HepG2 (cell line): Measurements from ENCODE around the gene ZGRF1. TPM values are rescaled to one million over a fixed set of nuclear protein-coding genes. Genes with fewer than 3 reads are reported as not detected.

Experiments used
- ATAC-seq: fragments of 200-7000 bp; cut with Tn5 transposase; 3 replicates; pipeline ENCODE4 v1.9.1; 2020; ENCODE audit warnings: mild to moderate bottlenecking, moderate library complexity
- BruUV-seq: library from RNA; stranded (reverse); fragments of 400-500 nt; replicated peaks from 2 replicates; lab custom pipeline; 2021; lab: Mats Ljungman, UMichigan
- CTCF ChIA-PET: fragments of 300-600 bp; formaldehyde crosslinking; extraction: SDS; loops from one replicate; lab custom pipeline; 2021; ENCODE audit warnings: low total read pairs, inconsistent platforms, low intra/inter-chr PET ratio; lab: Yijun Ruan, JAX
- POLR2A ChIA-PET: fragments of 350-600 bp; sonication (Branson Sonifier 250); formaldehyde crosslinking; loops from one replicate; lab custom pipeline; 2020; ENCODE audit warnings: antibody characterized with exemption, inconsistent platforms; lab: Yijun Ruan, JAX
- DNase-seq: peaks from one replicate; pipeline ENCODE4 v3.0.0-alpha.2; 2015; ENCODE audit warnings: low spot score
- FAIRE-seq: peaks from 3 replicates; lab custom pipeline; 2011; peaks lifted over from hg19 to GRCh38; lab: Jason Lieb, UNC
- H2AFZ ChIP-seq: one replicate; pipeline ENCODE4 v1.6.1; 2011; ENCODE audit warnings: low read length, inconsistent platforms
- H3K27ac ChIP-seq: fragments of 300-600 bp; 3 replicates; pipeline ENCODE4 v1.8.0; 2011; ENCODE audit warnings: mixed run types, mild to moderate bottlenecking, mixed read lengths, low read length, inconsistent platforms; ENCODE audit not compliant: insufficient read depth; ENCODE audit errors: extremely low read length
- H3K27me3 ChIP-seq, 2 experiments: fragments of 200-600 bp in 1 of 2; 2 replicates in 1 of 2; 3 replicates in 1 of 2; pipeline versions ENCODE4 v1.6.0 to v1.8.0; 2011; ENCODE audit warnings: low read length in 2 of 2, mild to moderate bottlenecking in 2 of 2, moderate library complexity in 2 of 2, inconsistent platforms in 1 of 2; ENCODE audit not compliant: insufficient read depth in 2 of 2, control insufficient read depth in 1 of 2
- H3K36me3 ChIP-seq, 2 experiments: fragments of 200-600 bp in 1 of 2; replicated peaks in 1 of 2; 2 replicates in 1 of 2; 3 replicates in 1 of 2; pipeline versions ENCODE4 v1.5.1 to v1.8.0; 2011; ENCODE audit warnings: low read length in 2 of 2, inconsistent platforms in 1 of 2; ENCODE audit not compliant: insufficient read depth in 2 of 2, control insufficient read depth in 1 of 2
- H3K4me1 ChIP-seq: 2 replicates; pipeline ENCODE4 v1.5.1; 2012; ENCODE audit warnings: low read length, inconsistent platforms; ENCODE audit not compliant: insufficient read depth
- H3K4me2 ChIP-seq: 2 replicates; pipeline ENCODE4 v1.6.0; 2011; ENCODE audit warnings: low read depth, low read length, inconsistent platforms
- H3K4me3 ChIP-seq, 3 experiments: fragments of 200-600 bp in 1 of 3; sonication (generic), shearing (Covaris generic) in 1 of 3; replicated peaks in 1 of 3; 2 replicates each; pipeline ENCODE4 v1.5.1; 2011 to 2016; ENCODE audit warnings: low read length in 3 of 3, inconsistent platforms in 2 of 3, low read depth in 2 of 3, mild to moderate bottlenecking in 2 of 3, control low read depth in 1 of 3, mixed read lengths in 1 of 3; ENCODE audit not compliant: insufficient read depth in 1 of 3
- H3K79me2 ChIP-seq: one replicate; pipeline ENCODE4 v1.6.1; 2011; ENCODE audit warnings: low read length, inconsistent platforms; ENCODE audit not compliant: insufficient read depth
- H3K9ac ChIP-seq: 2 replicates; pipeline ENCODE4 v1.6.0; 2011; ENCODE audit warnings: mild to moderate bottlenecking, low read depth, low read length, inconsistent platforms; ENCODE audit not compliant: insufficient read depth
- H3K9me3 ChIP-seq: 2 replicates; pipeline ENCODE4 v1.5.1; 2012; ENCODE audit warnings: mild to moderate bottlenecking, low read length
- H4K20me1 ChIP-seq: 2 replicates; pipeline ENCODE4 v1.6.0; 2011; ENCODE audit warnings: inconsistent platforms, mild to moderate bottlenecking, low read length, moderate library complexity; ENCODE audit not compliant: insufficient read depth
- DNMT3B ChIP-seq: conservative IDR thresholded peaks from 2 replicates; pipeline ENCODE4 v1.6.1; 2016; ENCODE audit warnings: missing biosample characterization, control low read depth
- GTF3A ChIP-seq: sonication (generic); formaldehyde crosslinking; conservative IDR thresholded peaks from 2 replicates; pipeline ENCODE4 v1.4.0; 2020; ENCODE audit warnings: mild to moderate bottlenecking, missing genetic modification reagents
- MAZ ChIP-seq, 2 experiments: sonication (generic) in 1 of 2; formaldehyde crosslinking in 1 of 2; IDR thresholded peaks; 2 replicates each; pipeline versions ENCODE4 v1.5.0 to v1.6.1; 2012 to 2020; ENCODE audit warnings: low read depth in 2 of 2, mild to moderate bottlenecking in 2 of 2, borderline replicate concordance in 1 of 2, improper control_type of control experiment in 1 of 2, low read length in 1 of 2, missing genetic modification reagents in 1 of 2, moderate library complexity in 1 of 2
- POLR2AphosphoS5 ChIP-seq: IDR thresholded peaks from 2 replicates; pipeline ENCODE4 v1.6.1; 2012; ENCODE audit warnings: low read depth, low read length
- SPEN ChIP-seq: sonication (generic); formaldehyde crosslinking; IDR thresholded peaks from 2 replicates; pipeline ENCODE4 v1.5.1; 2020; ENCODE audit warnings: low read depth, mild to moderate bottlenecking, missing genetic modification reagents
- TBP ChIP-seq: sonication (generic); formaldehyde crosslinking; IDR thresholded peaks from 2 replicates; pipeline ENCODE4 v1.5.0; 2020; ENCODE audit warnings: missing genetic modification reagents
- TRIM24 ChIP-seq: sonication (generic); formaldehyde crosslinking; IDR thresholded peaks from 2 replicates; pipeline ENCODE4 v1.8.0; 2022; ENCODE audit warnings: mild to moderate bottlenecking, missing genetic modification reagents
- XRCC5 ChIP-seq: fragments of 200-400 bp; formaldehyde crosslinking; optimal IDR thresholded peaks from 2 replicates; pipeline ENCODE3; 2017; ENCODE audit warnings: mild to moderate bottlenecking, low read length
- ZBTB1 ChIP-seq: sonication (generic); formaldehyde crosslinking; IDR thresholded peaks from 2 replicates; pipeline ENCODE4 v1.4.0; 2020; ENCODE audit warnings: missing genetic modification reagents, borderline replicate concordance
- ZNF33B ChIP-seq: sonication (generic); formaldehyde crosslinking; IDR thresholded peaks from 2 replicates; pipeline ENCODE4 v1.5.1; 2020; ENCODE audit warnings: mild to moderate bottlenecking, missing genetic modification reagents
- ZNF350 ChIP-seq: sonication (generic); formaldehyde crosslinking; IDR thresholded peaks from 2 replicates; pipeline ENCODE4 v1.4.0; 2020; ENCODE audit warnings: mild to moderate bottlenecking, low read depth, missing genetic modification reagents, borderline replicate concordance
- ZNF761 ChIP-seq: sonication (generic); formaldehyde crosslinking; conservative IDR thresholded peaks from 2 replicates; pipeline ENCODE4 v1.4.0; 2020; ENCODE audit warnings: mild to moderate bottlenecking, missing genetic modification reagents
- ZNF792 ChIP-seq: IDR thresholded peaks from 2 replicates; pipeline ENCODE4 v1.6.1; 2016
- ZNF850 ChIP-seq: sonication (generic); formaldehyde crosslinking; conservative IDR thresholded peaks from 2 replicates; pipeline ENCODE4 v1.9.0; 2021; ENCODE audit warnings: mild to moderate bottlenecking, missing genetic modification reagents
- WGBS: methylation state at CpG from one replicate; pipeline ENCODE4 v1.1.6; 2017; ENCODE audit warnings: low lambda C conversion rate; 5-methylcytosine and 5-hydroxymethylcytosine counted together
- in situ Hi-C: cut with HindIII; loops from 2 replicates; pipeline ENCODE4 v1.10.0; 2017; ENCODE audit warnings: low pct_unique_long_range_greater_than_20kb; ENCODE audit not compliant: extremely low pct_ligation_motif_present
- intact Hi-C: fragments of 100-400 bp; cut with micrococcal nuclease; formaldehyde crosslinking; loops from one replicate; pipeline ENCODE4 v1.10.0; 2022; ENCODE audit not compliant: unreplicated experiment
- polyA plus RNA-seq, 8 experiments: library from polyadenylated mRNA; depleted of rRNA in 3 of 8; stranded (reverse) in 7 of 8; unstranded in 1 of 8; fragments of >200 nt; fragmentation: Illumina TruSeq in 4 of 8; extraction: Trizol in 4 of 8; gene quantifications; 2 replicates each; pipeline versions ENCODE4 v1.2.1 to v1.2.3, GENCODE V29; 2011 to 2016; ENCODE audit warnings: low read depth in 4 of 8, missing spikeins in 1 of 8, mixed read lengths in 1 of 8; ENCODE audit not compliant: insufficient read depth in 1 of 8
- total RNA-seq, 5 experiments: library from RNA; depleted of rRNA; stranded (reverse); fragments of >200 nt; fragmentation: Illumina TruSeq; extraction: Trizol; gene quantifications; 2 replicates each; pipeline ENCODE4 v1.2.3, GENCODE V29; 2016; ENCODE audit warnings: low read depth in 1 of 5
- TF ChIP-seq, protein P1 (sequence below): IDR thresholded peaks from 2 replicates; pipeline ENCODE4 v1.6.1; 2016; ENCODE audit warnings: low read depth, control low read depth
- TF ChIP-seq, protein P2 (sequence below): IDR thresholded peaks from 2 replicates; pipeline ENCODE4 v1.4.0; 2020; ENCODE audit warnings: mild to moderate bottlenecking, missing genetic modification reagents
- TF ChIP-seq, protein P3 (sequence below): sonication (generic); formaldehyde crosslinking; IDR thresholded peaks from 2 replicates; pipeline ENCODE4 v1.4.0; 2020; ENCODE audit warnings: missing genetic modification reagents

Gene ZGRF1
- total and polyA plus RNA-seq, 2 of the 13 experiments (the other 11 are each of a cell fraction or from before 2014, with no cell fraction given) = 8.6 to 15.9 TPM

- TSS peak; percentile 83 for BruUV-seq
Observed at GRCh38 chr4:112637552-112637866, 800 bp upstream of the ZGRF1 start.

More at GRCh38 chr4:112637552-112637866, 800 bp upstream of the ZGRF1 start:
- Histone ChIP-seq H3K4me2 (peak overlapping the region; percentile 70), H3K36me3 (no peaks in the 10 kb centered on the region), H3K9me3 (no peaks in the 10 kb centered on the region), H3K4me3 (peak overlapping the region; percentile 72 to 98 (median 83)), H4K20me1 (no peaks in the 10 kb centered on the region), H3K27me3 (no peaks in the 10 kb centered on the region; a peak in 1 of 5 replicates), H3K27ac (peak overlapping the region; percentile 85), H2AFZ (peak overlapping the region; percentile 96), H3K79me2 (peaks cover 26% of the 10 kb centered on the region), H3K9ac (peak overlapping the region; percentile 89), H3K4me1 (peaks cover 16% of the 10 kb centered on the region)
- FAIRE-seq (no peak), ATAC-seq (peak; percentile 17; the same call in 2 of the 3 replicates), DNase-seq (no peak)
- intact Hi-C loops = loop anchor here (1.0 kb wide), 1 partner anchor 128 kb away; no protein-coding TSS in a partner anchor
- in situ Hi-C loops = loop anchor here (5.0 to 10.0 kb wide), 2 partner anchors 130 to 307 kb away; no protein-coding TSS in a partner anchor
- ChIA-PET POLR2A (no interaction called here), CTCF (interaction anchor here (1.5 kb wide), 1 partner anchor 128 kb away, joined by 7 read pairs; no protein-coding TSS in a partner anchor)
- TF ChIP-seq MAZ (IDR thresholded peaks at IDR 0.05; ENCODE audit: borderline replicate concordance, low read depth, low read length) = no peak
- no peak for TF ChIP-seq MAZ (CRISPR knock-in tag; IDR thresholded peaks at IDR 0.05; ENCODE audit: low read depth)
- no peak for TF ChIP-seq GTF3A
- no peak for TF ChIP-seq XRCC5
- peak; percentile 60; the same call in 1 of the 2 replicates for TF ChIP-seq POLR2AphosphoS5
- 0 out of 2 replicates have a peak, but pooled peaks have one; percentile 5 for TF ChIP-seq ZNF761 (CRISPR knock-in tag)
- no peak for TF ChIP-seq ZBTB1 (CRISPR knock-in tag)
- TF ChIP-seq, protein P1, sequence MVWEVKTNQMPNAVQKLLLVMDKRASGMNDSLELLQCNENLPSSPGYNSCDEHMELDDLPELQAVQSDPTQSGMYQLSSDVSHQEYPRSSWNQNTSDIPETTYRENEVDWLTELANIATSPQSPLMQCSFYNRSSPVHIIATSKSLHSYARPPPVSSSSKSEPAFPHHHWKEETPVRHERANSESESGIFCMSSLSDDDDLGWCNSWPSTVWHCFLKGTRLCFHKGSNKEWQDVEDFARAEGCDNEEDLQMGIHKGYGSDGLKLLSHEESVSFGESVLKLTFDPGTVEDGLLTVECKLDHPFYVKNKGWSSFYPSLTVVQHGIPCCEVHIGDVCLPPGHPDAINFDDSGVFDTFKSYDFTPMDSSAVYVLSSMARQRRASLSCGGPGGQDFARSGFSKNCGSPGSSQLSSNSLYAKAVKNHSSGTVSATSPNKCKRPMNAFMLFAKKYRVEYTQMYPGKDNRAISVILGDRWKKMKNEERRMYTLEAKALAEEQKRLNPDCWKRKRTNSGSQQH (CRISPR knock-in tag) = peak; percentile 30; the same call in 1 of the 2 replicates
- TF ChIP-seq ZNF33B = no peak
- no peak for TF ChIP-seq TRIM24
- peak; percentile 24; the same call in 1 of the 2 replicates for TF ChIP-seq DNMT3B (CRISPR knock-in tag)
- TF ChIP-seq ZNF850 (CRISPR knock-in tag) = no peak
- TF ChIP-seq ZNF350 (CRISPR knock-in tag) = no peak
- peak; percentile 4; the same call in 1 of the 2 replicates for TF ChIP-seq ZNF792 (CRISPR knock-in tag)
- TF ChIP-seq, protein P2, sequence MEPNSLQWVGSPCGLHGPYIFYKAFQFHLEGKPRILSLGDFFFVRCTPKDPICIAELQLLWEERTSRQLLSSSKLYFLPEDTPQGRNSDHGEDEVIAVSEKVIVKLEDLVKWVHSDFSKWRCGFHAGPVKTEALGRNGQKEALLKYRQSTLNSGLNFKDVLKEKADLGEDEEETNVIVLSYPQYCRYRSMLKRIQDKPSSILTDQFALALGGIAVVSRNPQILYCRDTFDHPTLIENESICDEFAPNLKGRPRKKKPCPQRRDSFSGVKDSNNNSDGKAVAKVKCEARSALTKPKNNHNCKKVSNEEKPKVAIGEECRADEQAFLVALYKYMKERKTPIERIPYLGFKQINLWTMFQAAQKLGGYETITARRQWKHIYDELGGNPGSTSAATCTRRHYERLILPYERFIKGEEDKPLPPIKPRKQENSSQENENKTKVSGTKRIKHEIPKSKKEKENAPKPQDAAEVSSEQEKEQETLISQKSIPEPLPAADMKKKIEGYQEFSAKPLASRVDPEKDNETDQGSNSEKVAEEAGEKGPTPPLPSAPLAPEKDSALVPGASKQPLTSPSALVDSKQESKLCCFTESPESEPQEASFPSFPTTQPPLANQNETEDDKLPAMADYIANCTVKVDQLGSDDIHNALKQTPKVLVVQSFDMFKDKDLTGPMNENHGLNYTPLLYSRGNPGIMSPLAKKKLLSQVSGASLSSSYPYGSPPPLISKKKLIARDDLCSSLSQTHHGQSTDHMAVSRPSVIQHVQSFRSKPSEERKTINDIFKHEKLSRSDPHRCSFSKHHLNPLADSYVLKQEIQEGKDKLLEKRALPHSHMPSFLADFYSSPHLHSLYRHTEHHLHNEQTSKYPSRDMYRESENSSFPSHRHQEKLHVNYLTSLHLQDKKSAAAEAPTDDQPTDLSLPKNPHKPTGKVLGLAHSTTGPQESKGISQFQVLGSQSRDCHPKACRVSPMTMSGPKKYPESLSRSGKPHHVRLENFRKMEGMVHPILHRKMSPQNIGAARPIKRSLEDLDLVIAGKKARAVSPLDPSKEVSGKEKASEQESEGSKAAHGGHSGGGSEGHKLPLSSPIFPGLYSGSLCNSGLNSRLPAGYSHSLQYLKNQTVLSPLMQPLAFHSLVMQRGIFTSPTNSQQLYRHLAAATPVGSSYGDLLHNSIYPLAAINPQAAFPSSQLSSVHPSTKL = no peak
- TF ChIP-seq SPEN (CRISPR knock-in tag) = peak; percentile 3; the same call in 1 of the 2 replicates
- TF ChIP-seq TBP (CRISPR knock-in tag) = no peak
- TF ChIP-seq, protein P3, sequence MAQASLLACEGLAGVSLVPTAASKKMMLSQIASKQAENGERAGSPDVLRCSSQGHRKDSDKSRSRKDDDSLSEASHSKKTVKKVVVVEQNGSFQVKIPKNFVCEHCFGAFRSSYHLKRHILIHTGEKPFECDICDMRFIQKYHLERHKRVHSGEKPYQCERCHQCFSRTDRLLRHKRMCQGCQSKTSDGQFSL (CRISPR knock-in tag) = no peak
- under 1% methylated on average over 8 of the region's 8 CpGs for WGBS
